ENCODE measurements around the gene PES1.
A peak's percentile ranks its signal among the peaks of the same experiment; 100 is the strongest.
"Not testable (repeated sequence)": the region's sequence is repeated elsewhere in the genome, so short reads cannot be mapped to it uniquely, and the experiment has no call there.

Gene PES1

GRCh38 chr22:30591588-30592359, at the start of gene PES1:
TSS of gene PES1 (minus strand) at chr22:30591910. CDS start at chr22:30591833, 77 bp downstream.
- peak; percentile 96 for DNase-seq (ENCODE audit: low spot score)

- no peak for DNase-seq (ENCODE audit: low spot score)
Observed at GRCh38 chr22:30640839-30641430, 49.2 kb upstream of the PES1 start.

GRCh38 chr22:30640361-30640760, 48.7 kb upstream of the PES1 start:
- DNase-seq (ENCODE audit: low spot score): no peak

DNA sequence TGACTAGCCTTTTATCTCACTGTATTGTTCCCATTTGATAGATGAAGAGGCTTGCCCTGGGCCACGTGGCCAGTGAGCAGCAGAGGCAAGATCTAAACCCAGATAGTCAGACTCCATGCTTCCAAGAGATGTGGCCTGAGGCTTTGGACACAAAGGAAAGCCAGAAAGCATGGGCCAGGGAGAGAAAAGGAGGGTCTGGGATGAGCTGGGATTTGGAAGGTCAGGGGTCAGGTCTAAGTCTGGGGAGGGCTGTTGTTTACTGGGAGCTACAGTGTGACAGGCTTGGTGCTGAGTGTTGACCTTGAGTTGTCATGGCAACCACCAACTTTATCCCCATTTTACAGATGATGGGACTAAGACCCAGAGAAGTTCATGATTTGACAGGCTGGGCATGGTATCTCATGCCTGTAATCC, 46.0 kb upstream of the PES1 start:
- DNase-seq (ENCODE audit: low spot score): no peak

GRCh38 chr22:30636226-30637077, 44.7 kb upstream of the PES1 start:
- DNase-seq (ENCODE audit: low spot score): no peak

GRCh38 chr22:30635273-30636225, 43.8 kb upstream of the PES1 start, which contains the start of gene SLC35E4:
TSS of gene SLC35E4 (plus strand) at chr22:30635781. CDS start at chr22:30636451, 670 bp downstream.
- peak; percentile 96 for DNase-seq (ENCODE audit: low spot score)

- DNase-seq (ENCODE audit: low spot score): peak; percentile 91
Observed at GRCh38 chr22:30634471-30635233, 42.9 kb upstream of the PES1 start.

GRCh38 chr22:30631469-30631868, 39.8 kb upstream of the PES1 start:
- not testable (repeated sequence) for DNase-seq (ENCODE audit: low spot score)

DNA sequence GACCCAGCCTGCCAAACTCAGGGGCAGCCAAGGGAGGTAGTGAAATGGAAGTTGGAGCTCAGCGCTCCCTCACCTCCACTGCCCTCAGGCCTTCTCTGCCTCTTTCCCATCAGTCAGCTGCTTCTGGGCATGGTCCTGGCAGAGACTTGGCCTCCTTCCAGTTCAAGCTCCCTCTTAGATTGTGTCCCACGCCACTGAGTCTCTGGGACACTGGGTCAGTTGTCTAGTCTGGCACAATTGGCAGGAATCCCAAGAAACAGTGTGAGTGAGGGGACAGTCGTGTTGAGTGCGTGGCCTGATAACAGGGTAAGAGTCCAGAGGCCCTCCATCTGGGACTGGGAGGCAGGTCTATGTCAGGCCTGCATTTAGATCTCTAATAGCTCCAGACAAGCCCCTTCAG, 36.8 kb upstream of the PES1 start:
- no peak for DNase-seq (ENCODE audit: low spot score)

GRCh38 chr22:30627471-30627870, 35.8 kb upstream of the PES1 start:
- DNase-seq (ENCODE audit: low spot score): no peak

DNA sequence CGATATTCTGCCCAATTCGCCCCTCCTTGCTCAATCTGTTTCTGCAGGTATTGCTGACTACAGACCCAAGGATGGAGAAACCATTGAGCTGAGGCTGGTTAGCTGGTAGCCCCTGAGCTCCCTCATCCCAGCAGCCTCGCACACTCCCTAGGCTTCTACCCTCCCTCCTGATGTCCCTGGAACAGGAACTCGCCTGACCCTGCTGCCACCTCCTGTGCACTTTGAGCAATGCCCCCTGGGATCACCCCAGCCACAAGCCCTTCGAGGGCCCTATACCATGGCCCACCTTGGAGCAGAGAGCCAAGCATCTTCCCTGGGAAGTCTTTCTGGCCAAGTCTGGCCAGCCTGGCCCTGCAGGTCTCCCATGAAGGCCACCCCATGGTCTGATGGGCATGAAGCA, 34.7 kb upstream of the PES1 start:
- DNase-seq (ENCODE audit: low spot score): no peak

DNA sequence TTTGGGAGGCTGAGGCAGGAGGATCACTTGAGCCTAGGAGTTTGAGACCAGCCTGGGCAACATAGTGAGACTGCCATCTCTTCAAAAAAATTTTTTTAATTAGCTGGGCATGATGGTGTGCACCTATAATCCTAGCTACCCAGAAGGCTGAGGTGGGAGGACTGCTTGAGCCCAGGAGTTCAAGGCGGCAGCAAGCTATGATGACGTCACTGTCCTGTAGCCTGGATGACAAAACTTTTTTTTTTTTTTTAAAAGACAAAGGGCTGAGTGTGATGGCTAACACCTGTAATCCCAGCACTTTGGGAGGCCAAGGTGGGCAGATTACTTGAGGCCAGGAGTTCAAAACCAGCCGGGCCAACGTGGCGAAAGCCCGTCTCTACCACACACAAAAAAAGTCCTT, 28.2 kb upstream of the PES1 start:
- not testable (repeated sequence) for DNase-seq (ENCODE audit: low spot score)

- DNase-seq (ENCODE audit: low spot score): no peak
Observed at GRCh38 chr22:30617819-30618218, 26.1 kb upstream of the PES1 start.

DNA sequence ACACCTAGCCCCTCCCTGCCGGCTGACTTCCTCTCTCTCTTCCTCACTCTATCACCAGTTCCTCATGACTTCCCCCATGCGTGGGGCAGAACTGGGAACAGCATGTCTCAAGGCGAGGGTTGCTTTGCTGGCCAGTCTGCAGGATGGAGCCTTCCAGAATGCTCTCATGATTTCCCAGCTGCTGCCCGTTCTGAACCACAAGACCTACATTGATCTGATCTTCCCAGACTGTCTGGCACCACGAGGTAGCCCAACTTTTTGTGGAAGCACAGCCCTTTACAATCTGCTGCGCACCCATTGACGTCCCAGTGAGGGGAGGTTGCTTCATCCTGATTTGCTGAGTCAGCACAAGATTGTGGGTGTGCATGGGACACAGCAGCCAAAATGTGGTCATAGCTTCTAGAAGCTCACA, 23.8 kb upstream of the PES1 start:
- DNase-seq (ENCODE audit: low spot score): no peak

DNA sequence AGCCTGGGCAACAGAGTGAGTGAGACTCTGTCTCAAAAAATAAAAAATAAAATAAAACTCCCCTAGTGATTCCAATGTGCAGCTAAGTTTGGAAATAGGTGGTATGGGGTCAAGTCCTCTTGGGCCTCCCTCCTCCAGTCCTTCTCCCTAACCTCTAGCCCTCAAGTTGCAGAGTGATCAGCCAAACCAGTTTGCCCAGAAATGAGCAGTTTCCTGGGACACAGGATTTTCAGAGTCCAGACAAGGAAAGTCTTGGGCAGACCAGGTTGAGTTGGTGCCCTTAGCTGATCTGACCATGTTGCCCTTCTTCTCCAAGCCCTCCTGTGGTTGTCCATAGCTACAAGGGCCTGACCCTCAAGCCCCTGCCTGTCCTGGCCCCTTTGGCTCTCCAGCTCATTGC, 23.2 kb upstream of the PES1 start:
- DNase-seq (ENCODE audit: low spot score): no peak

DNA sequence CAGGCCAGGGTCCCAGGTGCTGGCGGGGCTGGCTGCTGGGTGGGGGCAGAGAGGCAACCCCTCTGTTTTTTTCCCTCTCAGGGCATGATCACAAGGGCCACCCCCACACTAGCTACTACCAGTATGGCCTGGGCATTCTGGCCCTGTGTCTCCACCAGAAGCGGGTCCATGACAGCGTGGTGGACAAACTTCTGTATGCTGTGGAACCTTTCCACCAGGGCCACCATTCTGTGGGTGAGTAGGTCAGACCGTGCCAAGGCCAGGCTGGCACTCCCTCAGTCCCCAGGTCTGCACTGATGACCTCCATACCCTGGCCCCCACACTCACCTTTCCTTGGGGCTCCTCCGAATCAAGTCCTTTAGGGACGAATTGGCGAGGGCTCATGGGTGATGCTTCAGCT, 22.6 kb upstream of the PES1 start:
- DNase-seq (ENCODE audit: low spot score): no peak

DNA sequence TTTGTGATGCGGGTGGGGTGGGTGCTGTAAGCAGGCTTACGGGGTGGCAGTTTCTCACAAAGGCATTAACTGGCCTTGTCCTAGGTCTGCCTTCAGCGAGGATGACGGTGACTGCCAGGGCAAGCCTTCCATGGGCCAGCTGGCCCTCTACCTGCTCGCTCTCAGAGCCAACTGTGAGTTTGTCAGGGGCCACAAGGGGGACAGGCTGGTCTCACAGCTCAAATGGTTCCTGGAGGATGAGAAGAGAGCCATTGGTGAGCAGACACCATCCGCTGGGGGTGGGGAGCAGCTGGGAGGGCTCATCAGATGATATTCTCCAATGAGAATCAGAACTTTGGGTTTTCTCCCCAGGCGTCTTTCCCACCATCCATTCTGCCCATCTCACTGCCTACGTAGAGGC, 21.1 kb upstream of the PES1 start:
- DNase-seq (ENCODE audit: low spot score): no peak

GRCh38 chr22:30611197-30611596, 19.5 kb upstream of the PES1 start:
- no peak for DNase-seq (ENCODE audit: low spot score)

GRCh38 chr22:30610299-30610698, 18.6 kb upstream of the PES1 start:
- no peak for DNase-seq (ENCODE audit: low spot score)

DNA sequence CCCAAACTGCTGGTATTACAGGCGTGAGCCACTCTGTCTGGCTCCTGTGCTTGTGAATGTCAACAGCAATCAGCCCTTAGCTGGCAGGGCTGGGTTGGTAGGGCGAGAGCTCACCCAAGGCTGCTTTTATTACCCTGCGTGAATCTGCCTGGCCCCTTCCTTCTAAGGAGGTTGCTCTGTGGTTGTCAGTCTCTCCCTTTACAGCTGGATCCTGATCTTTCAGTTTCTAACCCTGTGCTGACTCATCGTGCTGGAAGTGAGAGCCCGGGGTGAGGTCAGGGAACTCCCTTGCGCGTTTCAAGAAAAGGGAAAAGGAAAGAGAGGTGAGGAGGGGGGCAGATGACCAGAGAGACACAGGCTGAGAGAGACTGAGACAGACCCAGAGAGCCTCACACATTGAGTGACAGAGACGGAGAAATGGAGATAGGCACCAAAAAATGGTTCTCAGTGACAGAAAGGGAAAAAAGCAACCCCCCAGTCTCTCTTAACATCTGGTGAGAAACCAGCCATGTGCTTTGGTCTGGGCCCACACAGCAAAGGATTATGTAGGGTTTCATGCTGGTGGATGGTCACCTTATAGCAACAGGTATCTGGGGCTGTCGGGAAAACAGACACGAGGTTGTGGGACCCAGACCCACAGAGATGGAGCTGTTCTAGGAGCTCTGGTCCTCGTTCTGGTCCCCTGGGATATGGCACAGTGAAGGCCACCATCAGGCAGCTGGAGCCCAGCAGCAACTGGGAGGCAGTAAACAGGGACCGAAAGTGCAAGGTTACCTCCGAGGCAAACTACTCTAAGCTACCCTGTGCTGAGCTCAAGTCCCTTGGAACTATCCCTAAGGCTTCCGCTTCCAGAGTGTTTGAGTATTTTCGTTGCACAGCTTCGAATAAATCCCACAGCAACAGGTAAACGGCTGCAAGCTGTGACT, 17.8 kb upstream of the PES1 start:
- no peak for DNase-seq (ENCODE audit: low spot score)

Data from CD4-positive, alpha-beta T cell treated with Interleukin-15 for 4 hours (primary cell).